HEK293 (cell line): ENCODE measurements around the gene G3BP1.

Experiments
- CTCF ChIA-PET: fragments of 350-600 bp; formaldehyde crosslinking; extraction: SDS; loops from one replicate; lab custom pipeline; 2021; ENCODE audit warnings: antibody characterized with exemption; lab: Yijun Ruan, JAX
- POLR2A ChIA-PET: fragments of 300-600 bp; formaldehyde crosslinking; extraction: SDS; loops from one replicate; lab custom pipeline; 2020; ENCODE audit warnings: antibody characterized with exemption, inconsistent platforms; lab: Yijun Ruan, JAX
- H3K27ac ChIP-seq: fragments of 200-500 bp; sonication (Bioruptor generic); 2 replicates; pipeline ENCODE4 v1.5.1; 2014; ENCODE audit warnings: low read depth, low read length, control low read depth, inconsistent platforms; ENCODE audit errors: extremely low read depth
- H3K36me3 ChIP-seq, 2 experiments: fragments of 200-500 bp in 1 of 2; sonication (Bioruptor generic) in 1 of 2; 1 replicate in 1 of 2; 2 replicates in 1 of 2; pipeline ENCODE4 v1.5.1; 2014 to 2017; ENCODE audit warnings: inconsistent platforms in 2 of 2, low read length in 2 of 2; ENCODE audit not compliant: control insufficient read depth in 2 of 2, insufficient read depth in 1 of 2
- H3K4me1 ChIP-seq: fragments of 200-500 bp; sonication (Bioruptor generic); 2 replicates; pipeline ENCODE4 v1.5.1; 2014; ENCODE audit warnings: mild to moderate bottlenecking, low read length, inconsistent platforms; ENCODE audit not compliant: control insufficient read depth, insufficient read depth
- H3K4me3 ChIP-seq: 2 replicates; pipeline ENCODE4 v1.5.1; 2011; ENCODE audit warnings: low read depth, mild to moderate bottlenecking, control low read depth, low read length, moderate library complexity
- H3K9me3 ChIP-seq: fragments of 200-500 bp; sonication (Bioruptor generic); 2 replicates; pipeline ENCODE4 v1.5.1; 2014; ENCODE audit warnings: low read depth, low read length, inconsistent platforms; ENCODE audit not compliant: control insufficient read depth, insufficient read depth
- IKZF3 ChIP-seq: fragments of 450-650 bp; IDR thresholded peaks from 2 replicates; pipeline ENCODE4 v1.5.0; 2018; ENCODE audit warnings: missing biosample characterization, mild to moderate bottlenecking, missing genetic modification characterization, moderate library complexity
- SCRT1 ChIP-seq: fragments of 450-650 bp; formaldehyde crosslinking; IDR thresholded peaks from 2 replicates; pipeline ENCODE4 v1.5.1; 2016; ENCODE audit warnings: missing biosample characterization, missing genetic modification characterization, borderline replicate concordance
- SCRT2 ChIP-seq: fragments of 450-650 bp; formaldehyde crosslinking; IDR thresholded peaks from 2 replicates; pipeline ENCODE4 v1.5.1; 2016; ENCODE audit warnings: missing biosample characterization, missing genetic modification characterization
- SETDB1 ChIP-seq: IDR thresholded peaks from one replicate; pipeline ENCODE4 v1.6.1; 2017; ENCODE audit warnings: mild to moderate bottlenecking, low read length, moderate library complexity, mixed read lengths; ENCODE audit not compliant: insufficient read length
- ZBTB1 ChIP-seq: fragments of 450-650 bp; formaldehyde crosslinking; IDR thresholded peaks from 2 replicates; pipeline ENCODE4 v1.5.1; 2016; ENCODE audit warnings: missing biosample characterization, missing genetic modification characterization
- ZEB2 ChIP-seq: fragments of 450-650 bp; formaldehyde crosslinking; IDR thresholded peaks from 2 replicates; pipeline ENCODE4 v1.5.1; 2016; ENCODE audit warnings: missing biosample characterization, missing genetic modification characterization
- ZNF138 ChIP-seq: fragments of 450-650 bp; formaldehyde crosslinking; IDR thresholded peaks from 2 replicates; pipeline ENCODE4 v1.5.1; 2016; ENCODE audit warnings: missing biosample characterization, missing genetic modification characterization, borderline replicate concordance
- ZNF248 ChIP-seq: fragments of 450-650 bp; formaldehyde crosslinking; IDR thresholded peaks from 2 replicates; pipeline ENCODE4 v1.5.1; 2017; ENCODE audit warnings: missing biosample characterization, missing genetic modification characterization
- ZNF473 ChIP-seq: fragments of 450-650 bp; formaldehyde crosslinking; IDR thresholded peaks from 2 replicates; pipeline ENCODE4 v1.5.1; 2017; ENCODE audit warnings: missing biosample characterization, missing genetic modification characterization
- ZNF501 ChIP-seq: fragments of 450-650 bp; formaldehyde crosslinking; IDR thresholded peaks from 2 replicates; pipeline ENCODE4 v1.5.1; 2016; ENCODE audit warnings: missing biosample characterization, missing genetic modification characterization
- TF ChIP-seq, protein P1 (sequence below): fragments of 450-650 bp; formaldehyde crosslinking; IDR thresholded peaks from 2 replicates; pipeline ENCODE4 v1.5.1; 2016; ENCODE audit warnings: missing biosample characterization, missing genetic modification characterization
- TF ChIP-seq, protein P2 (sequence below): fragments of 450-650 bp; formaldehyde crosslinking; IDR thresholded peaks from 2 replicates; pipeline ENCODE4 v1.5.1; 2016; ENCODE audit warnings: missing biosample characterization, missing genetic modification characterization
- TF ChIP-seq, protein P3 (sequence below): fragments of 450-650 bp; IDR thresholded peaks from 2 replicates; pipeline ENCODE4 v1.5.1; 2018; ENCODE audit warnings: missing biosample characterization, missing genetic modification characterization
- TF ChIP-seq, protein P4 (sequence below): fragments of 450-650 bp; formaldehyde crosslinking; IDR thresholded peaks from 2 replicates; pipeline ENCODE4 v1.5.1; 2016; ENCODE audit warnings: missing biosample characterization, missing genetic modification characterization
- TF ChIP-seq, protein P5 (sequence below): fragments of 450-650 bp; formaldehyde crosslinking; IDR thresholded peaks from 2 replicates; pipeline ENCODE4 v1.5.1; 2016; ENCODE audit warnings: missing biosample characterization, missing genetic modification characterization
- TF ChIP-seq, protein P6 (sequence below): fragments of 450-650 bp; formaldehyde crosslinking; IDR thresholded peaks from 2 replicates; pipeline ENCODE4 v1.5.1; 2016; ENCODE audit warnings: missing biosample characterization, missing genetic modification characterization

G3BP1 gene

DNA sequence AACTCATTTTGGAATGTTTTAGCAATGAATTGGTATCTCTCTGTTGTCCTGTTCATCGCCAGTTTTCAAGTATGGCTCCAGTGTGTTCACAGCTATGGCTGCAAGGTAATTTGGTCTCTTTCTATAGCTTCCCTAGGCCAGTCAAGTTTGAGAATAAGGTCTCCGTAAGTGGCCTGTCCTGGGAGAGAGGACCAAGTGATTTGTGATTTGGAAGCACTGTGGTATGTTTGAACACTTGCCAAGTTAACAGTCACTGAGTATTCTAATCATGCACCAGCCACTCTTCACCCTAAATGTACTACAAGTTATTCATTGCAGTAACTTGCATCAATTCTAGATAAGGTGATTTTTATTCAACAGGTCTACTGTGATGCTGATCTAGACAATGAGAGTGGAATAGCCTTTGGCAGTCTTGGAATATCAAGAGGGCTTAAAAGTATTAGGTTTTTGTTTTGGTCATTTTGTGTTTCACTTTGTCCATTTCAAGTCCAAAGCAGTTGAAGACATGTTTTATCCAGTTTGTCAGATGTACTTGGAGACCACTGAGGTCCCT is 41.1 kb downstream of the G3BP1 start:
- no peak overlapping the region for H3K4me3 ChIP-seq
- no peaks in the 10 kb centered on the region for H3K4me1 ChIP-seq
- ChIA-PET CTCF (interaction anchor here (0.5 to 1.4 kb wide), 3 partner anchors 12 to 330 kb away, joined by 3 to 4 read pairs (median 4); no protein-coding TSS in a partner anchor), POLR2A (interaction anchor here (1.9 kb wide), 1 partner anchor 41 kb away, joined by 4 read pairs; the partner anchor contains the start of gene G3BP1)
- peaks cover 28 to 81% of the 10 kb centered on the region in 2 experiments for H3K36me3 ChIP-seq
- no peak overlapping the region for H3K27ac ChIP-seq
- no peaks in the 10 kb centered on the region for H3K9me3 ChIP-seq
- TF ChIP-seq, protein P1, sequence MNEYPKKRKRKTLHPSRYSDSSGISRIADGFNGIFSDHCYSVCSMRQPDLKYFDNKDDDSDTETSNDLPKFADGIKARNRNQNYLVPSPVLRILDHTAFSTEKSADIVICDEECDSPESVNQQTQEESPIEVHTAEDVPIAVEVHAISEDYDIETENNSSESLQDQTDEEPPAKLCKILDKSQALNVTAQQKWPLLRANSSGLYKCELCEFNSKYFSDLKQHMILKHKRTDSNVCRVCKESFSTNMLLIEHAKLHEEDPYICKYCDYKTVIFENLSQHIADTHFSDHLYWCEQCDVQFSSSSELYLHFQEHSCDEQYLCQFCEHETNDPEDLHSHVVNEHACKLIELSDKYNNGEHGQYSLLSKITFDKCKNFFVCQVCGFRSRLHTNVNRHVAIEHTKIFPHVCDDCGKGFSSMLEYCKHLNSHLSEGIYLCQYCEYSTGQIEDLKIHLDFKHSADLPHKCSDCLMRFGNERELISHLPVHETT (tag by site-specific recombination): no peak
- TF ChIP-seq, protein P2, sequence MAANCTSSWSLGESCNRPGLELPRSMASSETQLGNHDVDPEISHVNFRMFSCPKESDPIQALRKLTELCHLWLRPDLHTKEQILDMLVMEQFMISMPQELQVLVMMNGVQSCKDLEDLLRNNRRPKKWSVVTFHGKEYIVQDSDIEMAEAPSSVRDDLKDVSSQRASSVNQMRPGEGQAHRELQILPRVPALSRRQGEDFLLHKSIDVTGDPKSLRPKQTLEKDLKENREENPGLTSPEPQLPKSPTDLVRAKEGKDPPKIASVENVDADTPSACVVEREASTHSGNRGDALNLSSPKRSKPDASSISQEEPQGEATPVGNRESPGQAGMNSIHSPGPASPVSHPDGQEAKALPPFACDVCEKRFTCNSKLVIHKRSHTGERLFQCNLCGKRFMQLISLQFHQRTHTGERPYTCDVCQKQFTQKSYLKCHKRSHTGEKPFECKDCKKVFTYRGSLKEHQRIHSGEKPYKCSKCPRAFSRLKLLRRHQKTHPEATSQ (tag by site-specific recombination): no peak
- TF ChIP-seq ZNF138 (no peak), SCRT1 (tag by site-specific recombination) (0 out of 2 replicates have a peak, but pooled peaks have one; percentile 61), SCRT2 (tag by site-specific recombination) (peak; percentile 78), ZNF501 (tag by site-specific recombination) (no peak), IKZF3 (no peak)
- TF ChIP-seq, protein P3, sequence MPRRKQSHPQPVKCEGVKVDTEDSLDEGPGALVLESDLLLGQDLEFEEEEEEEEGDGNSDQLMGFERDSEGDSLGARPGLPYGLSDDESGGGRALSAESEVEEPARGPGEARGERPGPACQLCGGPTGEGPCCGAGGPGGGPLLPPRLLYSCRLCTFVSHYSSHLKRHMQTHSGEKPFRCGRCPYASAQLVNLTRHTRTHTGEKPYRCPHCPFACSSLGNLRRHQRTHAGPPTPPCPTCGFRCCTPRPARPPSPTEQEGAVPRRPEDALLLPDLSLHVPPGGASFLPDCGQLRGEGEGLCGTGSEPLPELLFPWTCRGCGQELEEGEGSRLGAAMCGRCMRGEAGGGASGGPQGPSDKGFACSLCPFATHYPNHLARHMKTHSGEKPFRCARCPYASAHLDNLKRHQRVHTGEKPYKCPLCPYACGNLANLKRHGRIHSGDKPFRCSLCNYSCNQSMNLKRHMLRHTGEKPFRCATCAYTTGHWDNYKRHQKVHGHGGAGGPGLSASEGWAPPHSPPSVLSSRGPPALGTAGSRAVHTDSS (tag by site-specific recombination): no peak

DNA sequence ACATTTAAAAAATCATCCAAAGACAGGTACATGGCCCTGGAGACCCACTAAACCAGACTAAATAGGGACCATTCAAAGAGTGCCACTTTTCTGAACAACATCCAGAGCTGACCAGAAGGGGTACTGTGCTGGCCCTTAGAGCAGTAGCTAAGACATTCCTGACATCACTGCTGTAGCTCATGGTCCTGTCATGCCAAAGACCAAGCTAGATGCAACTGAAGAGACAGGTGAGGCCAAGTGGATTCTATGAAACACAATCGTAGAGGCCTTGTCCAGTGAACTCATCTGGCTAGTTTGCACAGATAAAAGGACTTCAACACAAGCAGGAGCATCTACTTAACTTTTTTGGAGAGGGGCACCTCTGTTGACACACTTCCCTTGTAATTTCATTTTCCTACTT is 43.3 kb downstream of the G3BP1 start:
- H3K9me3 ChIP-seq: no peaks in the 10 kb centered on the region
- TF ChIP-seq, protein P4, sequence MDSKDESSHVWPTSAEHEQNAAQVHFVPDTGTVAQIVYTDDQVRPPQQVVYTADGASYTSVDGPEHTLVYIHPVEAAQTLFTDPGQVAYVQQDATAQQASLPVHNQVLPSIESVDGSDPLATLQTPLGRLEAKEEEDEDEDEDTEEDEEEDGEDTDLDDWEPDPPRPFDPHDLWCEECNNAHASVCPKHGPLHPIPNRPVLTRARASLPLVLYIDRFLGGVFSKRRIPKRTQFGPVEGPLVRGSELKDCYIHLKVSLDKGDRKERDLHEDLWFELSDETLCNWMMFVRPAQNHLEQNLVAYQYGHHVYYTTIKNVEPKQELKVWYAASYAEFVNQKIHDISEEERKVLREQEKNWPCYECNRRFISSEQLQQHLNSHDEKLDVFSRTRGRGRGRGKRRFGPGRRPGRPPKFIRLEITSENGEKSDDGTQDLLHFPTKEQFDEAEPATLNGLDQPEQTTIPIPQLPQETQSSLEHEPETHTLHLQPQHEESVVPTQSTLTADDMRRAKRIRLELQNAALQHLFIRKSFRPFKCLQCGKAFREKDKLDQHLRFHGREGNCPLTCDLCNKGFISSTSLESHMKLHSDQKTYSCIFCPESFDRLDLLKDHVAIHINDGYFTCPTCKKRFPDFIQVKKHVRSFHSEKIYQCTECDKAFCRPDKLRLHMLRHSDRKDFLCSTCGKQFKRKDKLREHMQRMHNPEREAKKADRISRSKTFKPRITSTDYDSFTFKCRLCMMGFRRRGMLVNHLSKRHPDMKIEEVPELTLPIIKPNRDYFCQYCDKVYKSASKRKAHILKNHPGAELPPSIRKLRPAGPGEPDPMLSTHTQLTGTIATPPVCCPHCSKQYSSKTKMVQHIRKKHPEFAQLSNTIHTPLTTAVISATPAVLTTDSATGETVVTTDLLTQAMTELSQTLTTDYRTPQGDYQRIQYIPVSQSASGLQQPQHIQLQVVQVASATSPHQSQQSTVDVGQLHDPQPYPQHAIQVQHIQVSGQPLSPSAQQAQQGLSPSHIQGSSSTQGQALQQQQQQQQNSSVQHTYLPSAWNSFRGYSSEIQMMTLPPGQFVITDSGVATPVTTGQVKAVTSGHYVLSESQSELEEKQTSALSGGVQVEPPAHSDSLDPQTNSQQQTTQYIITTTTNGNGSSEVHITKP (tag by site-specific recombination): no peak
- TF ChIP-seq, protein P5, sequence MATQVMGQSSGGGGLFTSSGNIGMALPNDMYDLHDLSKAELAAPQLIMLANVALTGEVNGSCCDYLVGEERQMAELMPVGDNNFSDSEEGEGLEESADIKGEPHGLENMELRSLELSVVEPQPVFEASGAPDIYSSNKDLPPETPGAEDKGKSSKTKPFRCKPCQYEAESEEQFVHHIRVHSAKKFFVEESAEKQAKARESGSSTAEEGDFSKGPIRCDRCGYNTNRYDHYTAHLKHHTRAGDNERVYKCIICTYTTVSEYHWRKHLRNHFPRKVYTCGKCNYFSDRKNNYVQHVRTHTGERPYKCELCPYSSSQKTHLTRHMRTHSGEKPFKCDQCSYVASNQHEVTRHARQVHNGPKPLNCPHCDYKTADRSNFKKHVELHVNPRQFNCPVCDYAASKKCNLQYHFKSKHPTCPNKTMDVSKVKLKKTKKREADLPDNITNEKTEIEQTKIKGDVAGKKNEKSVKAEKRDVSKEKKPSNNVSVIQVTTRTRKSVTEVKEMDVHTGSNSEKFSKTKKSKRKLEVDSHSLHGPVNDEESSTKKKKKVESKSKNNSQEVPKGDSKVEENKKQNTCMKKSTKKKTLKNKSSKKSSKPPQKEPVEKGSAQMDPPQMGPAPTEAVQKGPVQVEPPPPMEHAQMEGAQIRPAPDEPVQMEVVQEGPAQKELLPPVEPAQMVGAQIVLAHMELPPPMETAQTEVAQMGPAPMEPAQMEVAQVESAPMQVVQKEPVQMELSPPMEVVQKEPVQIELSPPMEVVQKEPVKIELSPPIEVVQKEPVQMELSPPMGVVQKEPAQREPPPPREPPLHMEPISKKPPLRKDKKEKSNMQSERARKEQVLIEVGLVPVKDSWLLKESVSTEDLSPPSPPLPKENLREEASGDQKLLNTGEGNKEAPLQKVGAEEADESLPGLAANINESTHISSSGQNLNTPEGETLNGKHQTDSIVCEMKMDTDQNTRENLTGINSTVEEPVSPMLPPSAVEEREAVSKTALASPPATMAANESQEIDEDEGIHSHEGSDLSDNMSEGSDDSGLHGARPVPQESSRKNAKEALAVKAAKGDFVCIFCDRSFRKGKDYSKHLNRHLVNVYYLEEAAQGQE: no peak
- TF ChIP-seq, protein P6, sequence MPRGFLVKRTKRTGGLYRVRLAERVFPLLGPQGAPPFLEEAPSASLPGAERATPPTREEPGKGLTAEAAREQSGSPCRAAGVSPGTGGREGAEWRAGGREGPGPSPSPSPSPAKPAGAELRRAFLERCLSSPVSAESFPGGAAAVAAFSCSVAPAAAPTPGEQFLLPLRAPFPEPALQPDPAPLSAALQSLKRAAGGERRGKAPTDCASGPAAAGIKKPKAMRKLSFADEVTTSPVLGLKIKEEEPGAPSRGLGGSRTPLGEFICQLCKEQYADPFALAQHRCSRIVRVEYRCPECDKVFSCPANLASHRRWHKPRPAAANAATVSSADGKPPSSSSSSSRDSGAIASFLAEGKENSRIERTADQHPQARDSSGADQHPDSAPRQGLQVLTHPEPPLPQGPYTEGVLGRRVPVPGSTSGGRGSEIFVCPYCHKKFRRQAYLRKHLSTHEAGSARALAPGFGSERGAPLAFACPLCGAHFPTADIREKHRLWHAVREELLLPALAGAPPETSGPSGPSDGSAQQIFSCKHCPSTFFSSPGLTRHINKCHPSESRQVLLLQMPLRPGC (tag by site-specific recombination): no peak
- no peak for TF ChIP-seq ZEB2 (tag by site-specific recombination)
- TF ChIP-seq ZNF248 (tag by site-specific recombination): no peak
- no peak for TF ChIP-seq ZNF473
- no peak for TF ChIP-seq SETDB1
- no peak for TF ChIP-seq ZBTB1 (tag by site-specific recombination)
- TF ChIP-seq, all 188 proteins: peak for 0
- no peak overlapping the region for H3K4me3 ChIP-seq
- H3K4me1 ChIP-seq: no peaks in the 10 kb centered on the region
- POLR2A ChIA-PET: interaction anchor here (0.6 kb wide), 1 partner anchor 15 kb away, joined by 3 read pairs; no protein-coding TSS in a partner anchor
- CTCF ChIA-PET: interaction anchor here (0.6 to 2.2 kb wide), 8 partner anchors 10 to 672 kb away, joined by 3 to 10 read pairs (median 3); no protein-coding TSS in a partner anchor
- peaks cover 18 to 60% of the 10 kb centered on the region in 2 experiments; a peak in 2 of 3 replicates for H3K36me3 ChIP-seq
- no peak overlapping the region for H3K27ac ChIP-seq
